GM13976 (cell line): Measurements from ENCODE around the gene AMPD3.

ENCODE experiments used
- DNase-seq: peaks from one replicate; pipeline ENCODE4 v3.0.0; 2012; ENCODE audit warnings: low spot score
- in situ Hi-C: fragments of 300-500 bp; cut with MboI; formaldehyde crosslinking; loops from one replicate; pipeline ENCODE4 v1.12.0; 2022; ENCODE audit warnings: low sequenced_read_pairs, mixed read lengths, inconsistent platforms; ENCODE audit not compliant: unreplicated experiment
- TF ChIP-seq, protein P1 (sequence below): IDR thresholded peaks from 2 replicates; pipeline ENCODE4 v1.5.1; 2012; ENCODE audit warnings: borderline replicate concordance, mild to moderate bottlenecking; ENCODE audit not compliant: insufficient read depth; ENCODE audit errors: extremely low read depth, missing control alignments, control extremely low read depth

The AMPD3 gene

DNA sequence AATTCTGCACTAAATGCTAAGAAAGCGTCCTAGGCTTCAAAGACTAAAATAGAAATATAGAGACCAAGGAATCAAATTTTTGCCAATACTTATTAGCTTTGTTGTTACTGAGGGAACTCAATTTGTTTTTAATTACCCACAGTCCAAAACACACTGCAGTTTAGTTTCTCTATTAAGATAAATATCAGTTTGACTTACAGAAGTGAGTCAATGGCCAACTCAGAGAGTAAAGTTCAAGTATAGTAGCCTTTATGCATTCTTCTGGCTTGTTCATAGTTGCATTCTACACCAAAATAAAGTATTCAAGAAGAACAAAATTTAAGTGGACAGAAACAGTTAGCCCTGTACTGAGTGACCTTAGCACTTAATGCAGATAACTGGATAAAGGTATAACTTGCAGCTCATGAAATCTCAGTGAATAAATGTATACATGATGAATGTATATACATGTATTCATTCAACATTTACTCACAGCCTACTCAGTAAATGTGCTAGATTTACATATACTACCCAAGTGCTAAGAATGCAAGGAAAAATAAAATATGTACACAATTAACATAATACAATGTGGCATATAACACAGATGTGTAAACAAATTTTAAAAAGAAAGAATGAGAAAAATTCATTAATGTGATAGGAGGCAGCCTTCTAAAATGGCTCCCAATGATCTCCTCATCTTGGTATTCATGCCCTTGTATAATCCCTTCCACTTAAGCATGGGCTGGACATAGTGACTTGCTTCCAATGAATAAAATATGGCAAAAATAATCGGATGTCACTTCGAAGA is 95.6 kb downstream of the AMPD3 start:
- no peak for DNase-seq
- in situ Hi-C loops = no loop called here
- TF ChIP-seq, protein P1, sequence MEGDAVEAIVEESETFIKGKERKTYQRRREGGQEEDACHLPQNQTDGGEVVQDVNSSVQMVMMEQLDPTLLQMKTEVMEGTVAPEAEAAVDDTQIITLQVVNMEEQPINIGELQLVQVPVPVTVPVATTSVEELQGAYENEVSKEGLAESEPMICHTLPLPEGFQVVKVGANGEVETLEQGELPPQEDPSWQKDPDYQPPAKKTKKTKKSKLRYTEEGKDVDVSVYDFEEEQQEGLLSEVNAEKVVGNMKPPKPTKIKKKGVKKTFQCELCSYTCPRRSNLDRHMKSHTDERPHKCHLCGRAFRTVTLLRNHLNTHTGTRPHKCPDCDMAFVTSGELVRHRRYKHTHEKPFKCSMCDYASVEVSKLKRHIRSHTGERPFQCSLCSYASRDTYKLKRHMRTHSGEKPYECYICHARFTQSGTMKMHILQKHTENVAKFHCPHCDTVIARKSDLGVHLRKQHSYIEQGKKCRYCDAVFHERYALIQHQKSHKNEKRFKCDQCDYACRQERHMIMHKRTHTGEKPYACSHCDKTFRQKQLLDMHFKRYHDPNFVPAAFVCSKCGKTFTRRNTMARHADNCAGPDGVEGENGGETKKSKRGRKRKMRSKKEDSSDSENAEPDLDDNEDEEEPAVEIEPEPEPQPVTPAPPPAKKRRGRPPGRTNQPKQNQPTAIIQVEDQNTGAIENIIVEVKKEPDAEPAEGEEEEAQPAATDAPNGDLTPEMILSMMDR = no peak

DNA sequence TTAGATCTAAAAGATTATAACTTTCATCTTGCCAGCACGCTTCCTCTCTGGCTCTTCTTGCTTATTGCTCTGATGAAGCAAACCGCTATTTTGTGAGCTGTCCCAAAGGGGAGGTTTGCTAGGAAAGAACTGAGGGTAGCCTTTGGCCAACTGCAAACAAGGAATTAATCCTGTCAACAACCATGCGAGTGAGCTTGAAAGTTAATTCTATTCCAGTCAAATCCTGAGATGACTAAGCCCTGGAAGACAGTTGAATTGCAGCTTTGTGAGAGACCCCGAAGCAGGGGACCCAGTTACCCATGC is 96.2 kb downstream of the AMPD3 start:
- no peak for DNase-seq
- in situ Hi-C loops = no loop called here

DNA sequence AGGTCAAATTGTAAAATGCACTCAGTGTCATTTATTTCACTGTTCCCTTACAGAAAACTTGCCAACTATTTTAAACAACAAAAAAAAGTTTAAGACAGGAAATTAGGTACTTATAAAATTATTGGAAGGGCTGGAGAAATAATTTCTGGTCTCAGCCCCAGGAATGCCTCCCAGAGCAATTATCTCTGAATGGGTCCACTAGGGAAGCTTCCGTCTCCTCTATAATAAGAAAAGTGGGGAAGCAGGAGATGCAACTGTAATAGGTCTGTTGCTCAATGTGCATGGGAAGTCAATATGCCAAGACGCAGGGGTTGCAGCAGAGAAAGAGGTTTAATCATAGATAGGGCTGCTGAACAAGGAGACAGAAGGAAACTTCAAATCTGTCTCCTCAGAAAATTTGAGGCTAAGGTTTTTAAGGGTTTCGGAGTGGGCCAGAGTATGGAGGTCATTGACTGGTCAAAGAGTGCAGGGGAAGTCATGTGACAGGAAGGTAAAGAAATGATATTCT is 96.8 kb downstream of the AMPD3 start:
- no peak for DNase-seq
- in situ Hi-C loops = no loop called here
- TF ChIP-seq, protein P1 = no peak

More for the DNA sequence above, 96.2 kb downstream of the AMPD3 start:
- TF ChIP-seq, protein P1 = no peak

DNA sequence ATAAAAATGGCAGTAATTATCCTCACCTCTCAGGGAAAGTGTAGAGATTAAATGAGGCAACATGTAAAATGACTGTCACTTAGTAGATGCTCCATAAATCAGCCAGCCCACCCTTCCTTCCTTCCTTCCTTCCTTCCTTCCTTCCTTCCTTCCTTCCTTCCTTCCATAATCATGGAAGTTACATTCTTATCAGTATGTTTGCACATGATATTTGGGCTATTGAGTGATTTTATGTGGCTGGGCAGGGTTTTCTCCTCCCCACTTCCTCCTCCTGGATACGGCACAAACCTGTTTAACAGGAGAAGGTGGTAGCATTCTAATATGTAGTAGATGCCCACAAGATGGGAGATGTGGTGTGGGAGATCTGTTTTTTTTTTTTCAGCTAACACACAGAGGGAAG is 101.5 kb downstream of the AMPD3 start:
- TF ChIP-seq, protein P1 = no peak
- in situ Hi-C loops = no loop called here
- no peak for DNase-seq
